AML-193 (cell line): ENCODE data around the gene FIP1L1.
"Not testable (repeated sequence)": the region's sequence is repeated elsewhere in the genome, so short reads cannot be mapped to it uniquely, and the experiment has no call there.

Experiments
- DNase-seq, 2 experiments: peaks; one replicate each; lab custom pipeline; 2025; lab: John Stamatoyannopoulos, UW

Gene FIP1L1

GRCh38 chr4:53378171-53378482 lies 686 bp downstream of the FIP1L1 start:
- no peak for DNase-seq

GRCh38 chr4:53380221-53380620 lies 2.8 kb downstream of the FIP1L1 start:
- DNase-seq = no peak

DNA sequence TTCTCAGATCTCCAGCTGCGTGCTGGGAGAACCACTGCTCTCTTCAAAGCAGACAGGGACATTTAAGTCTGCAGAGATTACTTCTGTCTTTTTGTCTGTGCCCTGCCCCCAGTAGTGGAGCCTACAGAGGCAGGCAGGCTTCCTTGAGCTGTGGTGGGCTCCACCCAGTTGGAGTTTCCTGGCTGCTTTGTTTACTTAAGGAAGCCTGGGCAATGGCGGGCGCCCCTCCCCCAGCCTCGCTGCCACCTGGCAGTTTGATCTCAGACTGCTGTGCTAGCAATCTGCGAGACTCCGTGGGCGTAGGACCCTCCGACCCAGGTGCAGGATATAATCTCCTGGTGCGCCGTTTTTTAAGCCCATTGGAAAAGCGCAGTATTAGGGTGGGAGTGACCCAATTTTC lies 32.0 kb downstream of the FIP1L1 start:
- DNase-seq = not testable (repeated sequence)

GRCh38 chr4:53419208-53419607 lies 41.8 kb downstream of the FIP1L1 start:
- DNase-seq = no peak

- no peak for DNase-seq
Measured at GRCh38 chr4:53421791-53422190, 44.4 kb downstream of the FIP1L1 start.

- no peak for DNase-seq
Measured at GRCh38 chr4:53422367-53422766, 44.9 kb downstream of the FIP1L1 start.

- DNase-seq = no peak
Measured at GRCh38 chr4:53424280-53424679, 46.8 kb downstream of the FIP1L1 start.

GRCh38 chr4:53427366-53427765 lies 49.9 kb downstream of the FIP1L1 start:
- no peak for DNase-seq

DNA sequence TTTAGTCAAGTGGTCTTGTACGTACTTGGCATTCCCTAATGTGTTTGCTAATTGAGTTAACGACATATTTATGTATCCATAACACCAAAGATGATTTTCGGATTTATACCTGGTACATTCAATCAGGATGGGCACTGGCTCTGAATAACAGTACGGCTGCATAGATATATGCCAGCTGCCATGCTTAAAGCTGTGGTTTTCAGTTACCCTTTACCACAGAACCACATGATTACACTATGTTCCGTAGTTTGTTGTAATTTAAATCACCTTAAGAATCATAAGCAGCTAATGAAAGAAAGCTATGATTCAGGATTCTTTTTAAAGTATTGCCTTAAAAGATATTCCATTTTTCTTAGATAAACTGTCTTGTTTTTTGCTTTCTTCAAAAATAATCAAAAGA lies 53.6 kb downstream of the FIP1L1 start:
- DNase-seq = no peak

DNA sequence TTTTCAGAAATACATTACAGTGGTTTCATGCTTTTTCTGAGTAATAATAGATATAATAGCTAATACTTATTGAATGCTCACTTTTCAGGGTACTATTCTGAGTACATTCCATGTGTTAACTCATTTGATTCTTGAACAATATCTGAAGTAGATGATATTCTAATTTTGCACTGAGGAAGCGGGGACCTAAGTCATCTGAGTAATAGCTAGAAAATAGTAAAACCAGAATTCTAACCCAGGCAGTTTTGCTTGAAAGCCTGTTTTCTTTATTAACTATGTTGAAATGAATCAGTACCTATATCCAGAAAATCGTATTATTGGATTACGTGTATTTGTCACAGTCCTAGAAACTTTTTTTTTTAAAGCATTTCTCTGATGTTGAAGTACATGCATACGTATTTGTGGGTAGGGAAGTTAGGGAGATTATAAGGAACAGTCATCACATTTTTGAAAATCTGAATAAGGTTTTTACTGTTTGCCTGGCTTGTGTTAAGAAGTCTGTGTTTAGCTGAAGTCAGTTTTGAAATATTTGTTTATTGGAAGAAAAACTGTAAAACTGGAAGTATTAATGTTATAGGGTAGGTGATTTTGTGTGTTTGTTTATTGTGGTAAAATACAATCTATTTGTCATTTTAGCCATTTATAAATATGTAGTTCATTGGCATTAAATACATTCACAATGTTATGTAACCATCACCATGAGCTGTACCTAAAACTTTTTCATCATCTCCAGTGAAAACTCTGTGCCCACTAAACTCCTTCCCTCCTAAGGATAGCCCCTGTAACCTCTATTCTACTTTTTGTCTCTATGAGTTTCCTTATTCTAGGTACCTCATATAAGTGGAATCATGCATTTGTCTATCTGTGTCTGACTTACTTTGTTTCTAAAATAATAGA lies 55.3 kb downstream of the FIP1L1 start:
- no peak for DNase-seq

GRCh38 chr4:53436251-53436650 lies 58.8 kb downstream of the FIP1L1 start:
- no peak for DNase-seq

DNA sequence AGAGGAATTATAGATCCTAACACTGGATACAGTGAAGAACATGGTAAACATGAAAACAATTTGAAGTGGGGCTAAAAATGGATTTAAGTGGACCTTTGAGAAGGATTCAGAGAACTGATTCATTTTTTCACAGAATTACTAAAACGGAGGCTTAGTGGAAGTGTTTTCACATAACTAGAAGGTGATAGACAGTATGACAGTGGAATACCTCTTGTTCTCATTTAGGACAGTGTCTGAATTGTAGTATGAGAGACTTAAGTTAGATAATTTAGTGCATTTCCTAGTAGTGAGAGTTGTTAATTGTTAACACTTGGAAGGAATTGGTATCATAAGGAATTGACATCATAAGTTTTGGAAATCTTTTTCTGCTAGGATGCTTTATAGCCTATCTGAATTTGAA lies 64.1 kb downstream of the FIP1L1 start:
- no peak for DNase-seq

- no peak for DNase-seq
Measured at GRCh38 chr4:53444954-53445353, 67.5 kb downstream of the FIP1L1 start.

GRCh38 chr4:53450773-53451172 lies 73.3 kb downstream of the FIP1L1 start:
- no peak for DNase-seq

DNA sequence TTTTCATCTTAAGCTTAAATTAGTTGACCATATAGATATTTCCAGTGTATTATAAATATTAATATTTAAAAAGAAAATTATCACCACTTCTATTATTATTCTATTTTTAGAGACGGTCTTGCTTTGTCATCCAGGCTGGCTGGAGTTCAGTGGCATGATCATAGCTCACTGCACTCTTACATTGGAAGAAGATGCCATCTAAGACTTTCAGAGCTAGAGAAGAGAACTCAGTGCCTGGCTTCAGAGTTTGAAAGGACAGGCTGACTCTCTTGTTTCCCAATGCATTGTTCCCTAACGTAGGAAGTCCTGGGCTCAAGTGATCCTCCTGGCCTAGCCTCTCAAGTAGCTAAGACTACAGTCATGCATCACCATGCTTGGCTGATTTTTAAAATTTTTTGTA lies 75.9 kb downstream of the FIP1L1 start:
- no peak for DNase-seq

- DNase-seq = no peak
Measured at GRCh38 chr4:53455766-53456165, 78.3 kb downstream of the FIP1L1 start.

GRCh38 chr4:53456178-53456577 lies 78.7 kb downstream of the FIP1L1 start:
- DNase-seq = no peak

- DNase-seq = no peak
Measured at GRCh38 chr4:53459548-53459947, 82.1 kb downstream of the FIP1L1 start.

- DNase-seq = no peak
Measured at GRCh38 chr4:53461244-53461643, 83.8 kb downstream of the FIP1L1 start.

DNA sequence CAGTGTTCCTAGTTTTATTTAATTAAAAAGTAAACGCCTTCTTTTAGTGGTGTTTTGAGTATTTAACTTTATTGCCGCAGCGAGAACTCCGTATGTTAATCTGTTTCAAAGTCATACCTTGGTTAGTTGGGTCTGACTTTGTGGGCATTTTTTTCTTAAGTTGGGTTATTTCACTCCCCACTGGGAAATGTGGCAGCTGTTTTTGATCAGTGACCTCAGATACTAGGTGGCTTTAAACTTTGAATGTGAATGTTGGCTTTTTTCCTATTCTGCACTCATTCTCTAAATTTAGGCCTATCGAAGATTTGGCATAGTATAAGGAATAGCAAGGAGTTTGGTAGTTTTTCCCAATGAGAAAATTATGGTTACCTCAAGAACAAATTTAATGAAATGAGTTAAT lies 85.9 kb downstream of the FIP1L1 start:
- no peak for DNase-seq

DNA sequence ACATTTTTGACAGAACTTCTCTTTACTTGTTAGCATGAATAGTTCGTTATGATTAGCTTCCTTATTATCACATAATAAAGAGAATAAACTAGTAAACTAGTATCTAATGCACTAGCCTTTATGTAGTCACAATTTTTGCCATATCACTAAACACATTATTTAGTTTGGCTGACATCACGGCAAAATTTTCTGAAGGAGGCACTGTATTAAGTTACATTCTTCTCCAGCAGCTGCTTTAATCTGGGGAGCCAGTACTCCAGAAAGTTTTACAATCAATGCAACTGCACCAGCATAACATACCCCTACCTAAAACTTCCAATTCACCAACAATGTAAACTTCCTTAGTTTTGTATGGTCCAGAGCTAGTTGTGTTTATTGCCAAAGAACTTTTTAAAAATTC lies 87.8 kb downstream of the FIP1L1 start:
- no peak for DNase-seq

- DNase-seq = no peak
Measured at GRCh38 chr4:53465891-53466290, 88.5 kb downstream of the FIP1L1 start.

DNA sequence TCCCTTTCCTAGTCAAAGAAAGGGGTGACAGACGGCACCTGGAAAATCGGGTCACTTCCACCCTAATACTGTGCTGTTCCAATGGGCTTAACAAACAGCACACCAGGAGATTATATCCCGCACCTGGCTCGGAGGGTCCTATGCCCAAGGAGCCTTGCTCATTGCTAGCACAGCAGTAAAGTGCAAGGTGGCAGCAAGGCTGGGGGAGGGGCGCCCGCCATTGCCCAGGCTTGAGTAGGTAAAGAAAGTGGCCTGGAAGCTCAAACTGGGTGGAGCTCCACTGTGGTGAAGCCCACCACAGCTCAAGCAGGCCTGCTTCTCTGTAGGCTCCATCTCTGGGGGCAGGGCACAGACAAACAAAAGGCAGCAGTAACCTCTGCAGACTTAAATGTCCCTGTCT lies 89.1 kb downstream of the FIP1L1 start:
- DNase-seq = not testable (repeated sequence)
